HEK293T (cell line): ENCODE data around the gene PGAP3.

Source experiments
- BHLHE40 ChIP-seq: fragments of 450-650 bp; IDR thresholded peaks from 2 replicates; pipeline ENCODE4 v1.6.1; 2016; ENCODE audit warnings: mild to moderate bottlenecking, moderate library complexity, borderline replicate concordance
- CTBP1 ChIP-seq: fragments of 450-650 bp; IDR thresholded peaks from 2 replicates; pipeline ENCODE4 v1.6.1; 2016; ENCODE audit warnings: borderline replicate concordance
- ELF4 ChIP-seq: fragments of 450-650 bp; IDR thresholded peaks from 2 replicates; pipeline ENCODE4 v1.6.1; 2017; ENCODE audit warnings: antibody characterized with exemption
- FOXA1 ChIP-seq: fragments of 450-650 bp; IDR thresholded peaks from 2 replicates; pipeline ENCODE4 v1.6.1; 2016; ENCODE audit warnings: mild to moderate bottlenecking
- FOXK2 ChIP-seq: fragments of 450-650 bp; IDR thresholded peaks from 2 replicates; pipeline ENCODE4 v1.6.1; 2016; ENCODE audit warnings: mild to moderate bottlenecking
- FOXM1 ChIP-seq: fragments of 450-650 bp; IDR thresholded peaks from 2 replicates; pipeline ENCODE4 v1.6.1; 2017; ENCODE audit warnings: mild to moderate bottlenecking, borderline replicate concordance
- HDGF ChIP-seq: fragments of 450-650 bp; IDR thresholded peaks from 2 replicates; pipeline ENCODE4 v1.6.1; 2017; ENCODE audit warnings: antibody characterized with exemption, borderline replicate concordance
- L3MBTL2 ChIP-seq: fragments of 450-650 bp; conservative IDR thresholded peaks from 2 replicates; pipeline ENCODE4 v1.6.1; 2016; ENCODE audit warnings: mild to moderate bottlenecking
- NFRKB ChIP-seq: fragments of 450-650 bp; IDR thresholded peaks from 2 replicates; pipeline ENCODE4 v1.6.1; 2016; ENCODE audit warnings: mild to moderate bottlenecking, moderate library complexity
- SP1 ChIP-seq: fragments of 450-650 bp; IDR thresholded peaks from 2 replicates; pipeline ENCODE4 v1.6.1; 2017
- SUZ12 ChIP-seq: fragments of 450-650 bp; IDR thresholded peaks from 2 replicates; pipeline ENCODE4 v1.6.1; 2016; ENCODE audit warnings: mild to moderate bottlenecking
- TARDBP ChIP-seq: fragments of 450-650 bp; IDR thresholded peaks from 2 replicates; pipeline ENCODE4 v1.6.1; 2016
- ZNF384 ChIP-seq: fragments of 450-650 bp; IDR thresholded peaks from 2 replicates; pipeline ENCODE4 v1.6.1; 2016
- TF ChIP-seq, protein P1 (sequence below): fragments of 450-650 bp; IDR thresholded peaks from 2 replicates; pipeline ENCODE4 v1.6.1; 2016

DNA sequence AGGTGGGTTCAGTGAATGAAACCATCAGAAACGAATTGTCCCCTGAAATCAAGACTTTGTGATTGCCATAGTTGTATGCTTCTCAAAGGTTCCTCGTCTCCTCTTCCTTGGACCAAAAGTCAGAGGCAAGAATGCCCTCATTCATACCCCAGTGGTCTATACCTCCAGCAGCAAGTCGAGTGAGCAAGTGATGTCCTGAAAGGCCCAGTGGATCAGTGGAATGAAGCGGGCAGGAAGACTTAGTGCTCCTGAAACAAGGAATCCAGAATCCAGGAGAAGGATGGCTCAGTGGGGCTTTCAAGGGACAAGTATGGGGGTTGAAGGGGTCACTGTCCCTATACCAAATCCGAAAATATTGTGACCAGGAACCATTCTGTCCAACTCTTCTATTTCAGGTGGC lies 6.7 kb upstream of the PGAP3 start:
- TF ChIP-seq FOXM1 (no peak), NFRKB (no peak), CTBP1 (no peak), SP1 (no peak), ZNF384 (no peak), SUZ12 (no peak), TARDBP (no peak), FOXK2 (no peak), HDGF (no peak), ELF4 (no peak), BHLHE40 (no peak), L3MBTL2 (no peak), FOXA1 (no peak)
- TF ChIP-seq, protein P1, sequence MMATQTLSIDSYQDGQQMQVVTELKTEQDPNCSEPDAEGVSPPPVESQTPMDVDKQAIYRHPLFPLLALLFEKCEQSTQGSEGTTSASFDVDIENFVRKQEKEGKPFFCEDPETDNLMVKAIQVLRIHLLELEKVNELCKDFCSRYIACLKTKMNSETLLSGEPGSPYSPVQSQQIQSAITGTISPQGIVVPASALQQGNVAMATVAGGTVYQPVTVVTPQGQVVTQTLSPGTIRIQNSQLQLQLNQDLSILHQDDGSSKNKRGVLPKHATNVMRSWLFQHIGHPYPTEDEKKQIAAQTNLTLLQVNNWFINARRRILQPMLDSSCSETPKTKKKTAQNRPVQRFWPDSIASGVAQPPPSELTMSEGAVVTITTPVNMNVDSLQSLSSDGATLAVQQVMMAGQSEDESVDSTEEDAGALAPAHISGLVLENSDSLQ, result no peak
